ENCODE measurements around the gene EXT2. TPM values are rescaled to one million over a fixed set of nuclear protein-coding genes. Genes with fewer than 3 reads are reported as not detected.

Gene EXT2
- total RNA-seq, 4 donors from 2014 or later = 63.9 to 66.6 (median 65.9) TPM

DNA sequence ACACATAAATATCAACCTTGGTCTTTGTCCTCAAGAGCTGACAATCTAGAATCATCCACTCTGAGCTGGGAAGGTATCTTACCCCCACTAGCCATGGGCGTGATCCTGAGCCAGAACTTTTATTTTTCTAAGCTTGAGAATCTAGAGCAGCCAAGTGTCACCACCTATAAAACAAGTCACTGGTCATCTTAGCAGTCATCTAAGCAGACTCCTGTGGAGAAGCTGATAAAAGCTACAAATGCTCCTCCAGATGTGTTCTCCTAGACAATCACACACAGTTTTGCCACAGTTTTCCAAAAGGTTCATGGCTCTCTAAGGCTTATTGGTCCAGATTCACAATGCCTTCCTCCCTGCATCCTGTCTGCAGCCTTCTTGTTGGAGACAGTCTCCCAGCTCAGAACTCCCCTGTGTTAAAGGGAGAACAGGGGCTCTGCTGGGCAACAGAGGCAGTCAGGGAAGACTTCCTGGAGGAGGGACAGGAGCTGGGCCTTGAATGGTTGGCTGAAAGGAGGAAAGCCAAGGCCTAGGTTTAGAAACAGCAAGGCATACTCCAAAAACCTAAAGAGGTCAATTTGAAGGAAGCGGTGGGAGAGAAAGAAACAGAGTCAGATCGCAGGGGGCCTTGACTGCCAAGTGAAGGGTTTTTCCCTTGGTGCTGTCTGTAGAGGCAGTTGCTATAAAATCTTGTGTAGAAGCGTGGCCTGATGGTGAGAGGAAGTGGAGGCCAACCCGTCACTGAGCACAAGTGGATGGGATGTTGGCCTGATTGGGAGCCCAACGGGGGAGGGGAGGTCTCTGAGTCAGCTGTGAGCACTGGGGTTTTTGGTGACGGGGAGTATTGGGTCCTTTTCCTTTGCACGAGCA lies 172.5 kb downstream of the EXT2 start:
- H3K4me3 ChIP-seq = no peak overlapping the region
- 84 to 100% methylated on average over 4 to 7 of the region's 8 CpGs for WGBS, 2 donors (ENCODE audit: low coverage in 1 of 2)
- no peaks in the 10 kb centered on the region for H3K9me3 ChIP-seq
- H3K36me3 ChIP-seq = no peaks in the 10 kb centered on the region
- TF ChIP-seq POLR2AphosphoS5 (IDR thresholded peaks at IDR 0.05) (no peak), EP300 (IDR thresholded peaks at IDR 0.05) (no peak), POLR2A (IDR thresholded peaks at IDR 0.05) (no peak)
- TF ChIP-seq, protein P1, sequence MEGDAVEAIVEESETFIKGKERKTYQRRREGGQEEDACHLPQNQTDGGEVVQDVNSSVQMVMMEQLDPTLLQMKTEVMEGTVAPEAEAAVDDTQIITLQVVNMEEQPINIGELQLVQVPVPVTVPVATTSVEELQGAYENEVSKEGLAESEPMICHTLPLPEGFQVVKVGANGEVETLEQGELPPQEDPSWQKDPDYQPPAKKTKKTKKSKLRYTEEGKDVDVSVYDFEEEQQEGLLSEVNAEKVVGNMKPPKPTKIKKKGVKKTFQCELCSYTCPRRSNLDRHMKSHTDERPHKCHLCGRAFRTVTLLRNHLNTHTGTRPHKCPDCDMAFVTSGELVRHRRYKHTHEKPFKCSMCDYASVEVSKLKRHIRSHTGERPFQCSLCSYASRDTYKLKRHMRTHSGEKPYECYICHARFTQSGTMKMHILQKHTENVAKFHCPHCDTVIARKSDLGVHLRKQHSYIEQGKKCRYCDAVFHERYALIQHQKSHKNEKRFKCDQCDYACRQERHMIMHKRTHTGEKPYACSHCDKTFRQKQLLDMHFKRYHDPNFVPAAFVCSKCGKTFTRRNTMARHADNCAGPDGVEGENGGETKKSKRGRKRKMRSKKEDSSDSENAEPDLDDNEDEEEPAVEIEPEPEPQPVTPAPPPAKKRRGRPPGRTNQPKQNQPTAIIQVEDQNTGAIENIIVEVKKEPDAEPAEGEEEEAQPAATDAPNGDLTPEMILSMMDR (IDR thresholded peaks at IDR 0.05) = no peak
- H3K27me3 ChIP-seq = peaks cover 39% of the 10 kb centered on the region
- no peak for ATAC-seq
- no peaks in the 10 kb centered on the region for H3K4me1 ChIP-seq
- no peak overlapping the region for H3K27ac ChIP-seq

DNA sequence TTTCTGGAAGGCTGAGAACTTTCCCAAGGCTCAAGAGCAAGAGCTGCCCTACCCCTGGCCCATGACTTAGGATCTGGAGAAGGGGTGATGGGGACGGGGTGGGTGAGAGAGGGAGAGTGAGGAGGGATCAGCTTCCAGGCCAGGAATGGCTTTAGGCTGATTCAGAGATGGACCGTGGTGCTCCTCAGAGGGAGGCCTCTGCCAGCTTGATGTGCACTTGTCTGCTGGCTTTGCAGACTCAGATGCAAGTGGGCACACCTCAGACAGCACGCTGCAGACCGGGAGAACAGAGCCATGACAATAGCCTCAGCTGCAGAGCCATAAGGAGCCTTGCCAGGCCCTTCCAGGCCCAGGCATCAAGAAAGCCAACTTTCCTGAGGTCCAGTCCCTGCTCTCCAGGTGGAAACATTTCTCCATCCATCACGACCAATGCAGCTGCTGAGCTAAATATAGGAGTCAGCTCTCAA lies 173.2 kb downstream of the EXT2 start:
- Histone ChIP-seq H3K9me3 (no peaks in the 10 kb centered on the region), H3K27ac (no peak overlapping the region), H3K4me1 (no peaks in the 10 kb centered on the region), H3K36me3 (no peaks in the 10 kb centered on the region), H3K27me3 (peaks cover 33% of the 10 kb centered on the region), H3K4me3 (no peak overlapping the region)
- WGBS, 2 donors (ENCODE audit: low coverage in 1 of 2) = 65% methylated on average over 2 of the region's 5 CpGs; no CpG with 5 or more reads in 1 of the 2 donors
- ATAC-seq = no peak
- TF ChIP-seq, protein P1 (IDR thresholded peaks at IDR 0.05) = no peak
- TF ChIP-seq POLR2AphosphoS5 (IDR thresholded peaks at IDR 0.05) = no peak

- H3K4me1 ChIP-seq = no peaks in the 10 kb centered on the region
- WGBS, 2 donors (ENCODE audit: low coverage in 1 of 2) = 45 to 53% methylated on average over 3 to 12 of the region's 17 CpGs
- H3K27me3 ChIP-seq = peaks cover 23% of the 10 kb centered on the region
- H3K4me3 ChIP-seq = no peak overlapping the region
- TF ChIP-seq, protein P1 (IDR thresholded peaks at IDR 0.05) = no peak
- no peak for TF ChIP-seq POLR2AphosphoS5 (IDR thresholded peaks at IDR 0.05)
- TF ChIP-seq EP300 (IDR thresholded peaks at IDR 0.05) = no peak
- TF ChIP-seq POLR2A (IDR thresholded peaks at IDR 0.05) = no peak
- ATAC-seq = no peak
- no peak overlapping the region for H3K27ac ChIP-seq
- H3K36me3 ChIP-seq = no peaks in the 10 kb centered on the region
- no peaks in the 10 kb centered on the region for H3K9me3 ChIP-seq
These were observed 174.2 kb downstream of the EXT2 start for GRCh38 chr11:44269369-44270351.

GRCh38 chr11:44270403-44271273 lies 175.2 kb downstream of the EXT2 start:
- H3K27ac ChIP-seq = no peak overlapping the region
- no peaks in the 10 kb centered on the region for H3K9me3 ChIP-seq
- H3K27me3 ChIP-seq = peaks cover 17% of the 10 kb centered on the region
- no peak for ATAC-seq
- H3K36me3 ChIP-seq = no peaks in the 10 kb centered on the region
- TF ChIP-seq, protein P1 (IDR thresholded peaks at IDR 0.05) = no peak
- TF ChIP-seq EP300 (IDR thresholded peaks at IDR 0.05) = no peak
- TF ChIP-seq POLR2AphosphoS5 (IDR thresholded peaks at IDR 0.05) = no peak
- no peak for TF ChIP-seq POLR2A (IDR thresholded peaks at IDR 0.05)
- 80 to 87% methylated on average over 1 to 4 of the region's 20 CpGs for WGBS, 2 donors (ENCODE audit: low coverage in 1 of 2)
- no peak overlapping the region for H3K4me3 ChIP-seq
- no peaks in the 10 kb centered on the region for H3K4me1 ChIP-seq
